Measurements from ENCODE around the gene SNX24. TPM values are rescaled to one million over a fixed set of nuclear protein-coding genes. Genes with fewer than 3 reads are reported as not detected.

The SNX24 gene
- polyA plus RNA-seq, 4 donors, result 7.7 to 33.7 (median 27.2) TPM

GRCh38 chr5:122943050-122943698 is 97.8 kb downstream of the SNX24 start:
- Histone ChIP-seq H3K27me3 (ENCODE audit: control insufficient read depth in 3 of 3, insufficient read depth in 3 of 3, low read length in 3 of 3) (no peaks in the 10 kb centered on the region), H3K27ac (ENCODE audit: low read depth in 1 of 3, low read length in 2 of 3) (no peak overlapping the region), H3K36me3 (ENCODE audit: control insufficient read depth in 3 of 3, insufficient read depth in 2 of 3, low read depth in 1 of 3, low read length in 3 of 3) (peaks cover 0 to 7% (median 0%) of the 10 kb centered on the region in 3 donors), H3K4me3 (ENCODE audit: low read depth in 1 of 3, low read length in 3 of 3) (no peak overlapping the region), H3K4me1 (ENCODE audit: control insufficient read depth in 3 of 3, insufficient read depth in 2 of 3, low read depth in 1 of 3, low read length in 2 of 3) (no peaks in the 10 kb centered on the region), H3K9me3 (ENCODE audit: control insufficient read depth in 2 of 2, insufficient read depth in 1 of 2, low read depth in 1 of 2, low read length in 1 of 2) (no peaks in the 10 kb centered on the region)
- WGBS, 3 donors, result 71 to 81% (median 77%) methylated on average over 6 to 7 of the region's 7 CpGs
- no peak for FAIRE-seq
- no peak for DNase-seq

GRCh38 chr5:122944051-122944450 is 98.6 kb downstream of the SNX24 start:
- Histone ChIP-seq H3K4me3 (ENCODE audit: low read depth in 1 of 3, low read length in 3 of 3) (no peak overlapping the region), H3K36me3 (ENCODE audit: control insufficient read depth in 3 of 3, insufficient read depth in 2 of 3, low read depth in 1 of 3, low read length in 3 of 3) (peaks cover 0 to 7% (median 0%) of the 10 kb centered on the region in 3 donors), H3K27ac (ENCODE audit: low read depth in 1 of 3, low read length in 2 of 3) (no peak overlapping the region), H3K4me1 (ENCODE audit: control insufficient read depth in 3 of 3, insufficient read depth in 2 of 3, low read depth in 1 of 3, low read length in 2 of 3) (no peaks in the 10 kb centered on the region), H3K9me3 (ENCODE audit: control insufficient read depth in 2 of 2, insufficient read depth in 1 of 2, low read depth in 1 of 2, low read length in 1 of 2) (no peaks in the 10 kb centered on the region), H3K27me3 (ENCODE audit: control insufficient read depth in 3 of 3, insufficient read depth in 3 of 3, low read length in 3 of 3) (no peaks in the 10 kb centered on the region)
- WGBS, 3 donors, result 96 to 100% (median 98%) methylated on average over 1 of the region's 1 CpG
- DNase-seq (no peak), FAIRE-seq (no peak)

- Histone ChIP-seq H3K4me3 (ENCODE audit: low read depth in 1 of 3, low read length in 3 of 3) (no peak overlapping the region), H3K9me3 (ENCODE audit: control insufficient read depth in 2 of 2, insufficient read depth in 1 of 2, low read depth in 1 of 2, low read length in 1 of 2) (no peaks in the 10 kb centered on the region), H3K4me1 (ENCODE audit: control insufficient read depth in 3 of 3, insufficient read depth in 2 of 3, low read depth in 1 of 3, low read length in 2 of 3) (no peaks in the 10 kb centered on the region), H3K27ac (ENCODE audit: low read depth in 1 of 3, low read length in 2 of 3) (no peak overlapping the region), H3K27me3 (ENCODE audit: control insufficient read depth in 3 of 3, insufficient read depth in 3 of 3, low read length in 3 of 3) (no peaks in the 10 kb centered on the region), H3K36me3 (ENCODE audit: control insufficient read depth in 3 of 3, insufficient read depth in 2 of 3, low read depth in 1 of 3, low read length in 3 of 3) (peaks cover 0 to 12% (median 0%) of the 10 kb centered on the region in 3 donors)
- 83 to 93% (median 89%) methylated on average over 1 of the region's 1 CpG for WGBS, 3 donors
- no peak for FAIRE-seq
- DNase-seq, result no peak
These were observed 102.0 kb downstream of the SNX24 start for GRCh38 chr5:122947372-122947771.

GRCh38 chr5:122947772-122948171 is 102.4 kb downstream of the SNX24 start:
- FAIRE-seq, result no peak
- H3K4me3 ChIP-seq (ENCODE audit: low read depth in 1 of 3, low read length in 3 of 3), result no peak overlapping the region
- H3K27me3 ChIP-seq (ENCODE audit: control insufficient read depth in 3 of 3, insufficient read depth in 3 of 3, low read length in 3 of 3), result no peaks in the 10 kb centered on the region
- no peaks in the 10 kb centered on the region for H3K9me3 ChIP-seq (ENCODE audit: control insufficient read depth in 2 of 2, insufficient read depth in 1 of 2, low read depth in 1 of 2, low read length in 1 of 2)
- no peak overlapping the region for H3K27ac ChIP-seq (ENCODE audit: low read depth in 1 of 3, low read length in 2 of 3)
- peaks cover 0 to 12% (median 0%) of the 10 kb centered on the region in 3 donors for H3K36me3 ChIP-seq (ENCODE audit: control insufficient read depth in 3 of 3, insufficient read depth in 2 of 3, low read depth in 1 of 3, low read length in 3 of 3)
- no peaks in the 10 kb centered on the region for H3K4me1 ChIP-seq (ENCODE audit: control insufficient read depth in 3 of 3, insufficient read depth in 2 of 3, low read depth in 1 of 3, low read length in 2 of 3)
- WGBS, 3 donors, result 58 to 81% (median 62%) methylated on average over 3 of the region's 3 CpGs
- DNase-seq, result no peak

GRCh38 chr5:122948319-122948718 is 102.9 kb downstream of the SNX24 start:
- H3K27ac ChIP-seq (ENCODE audit: low read depth in 1 of 3, low read length in 2 of 3), result no peak overlapping the region
- no peaks in the 10 kb centered on the region for H3K27me3 ChIP-seq (ENCODE audit: control insufficient read depth in 3 of 3, insufficient read depth in 3 of 3, low read length in 3 of 3)
- FAIRE-seq, result no peak
- H3K9me3 ChIP-seq (ENCODE audit: control insufficient read depth in 2 of 2, insufficient read depth in 1 of 2, low read depth in 1 of 2, low read length in 1 of 2), result no peaks in the 10 kb centered on the region
- H3K4me3 ChIP-seq (ENCODE audit: low read depth in 1 of 3, low read length in 3 of 3), result no peak overlapping the region
- no peaks in the 10 kb centered on the region for H3K4me1 ChIP-seq (ENCODE audit: control insufficient read depth in 3 of 3, insufficient read depth in 2 of 3, low read depth in 1 of 3, low read length in 2 of 3)
- WGBS, 3 donors, result 74 to 84% (median 77%) methylated on average over 2 of the region's 2 CpGs
- no peak for DNase-seq
- peaks cover 0 to 12% (median 0%) of the 10 kb centered on the region in 3 donors for H3K36me3 ChIP-seq (ENCODE audit: control insufficient read depth in 3 of 3, insufficient read depth in 2 of 3, low read depth in 1 of 3, low read length in 3 of 3)

- H3K27me3 ChIP-seq (ENCODE audit: control insufficient read depth in 3 of 3, insufficient read depth in 3 of 3, low read length in 3 of 3), result no peaks in the 10 kb centered on the region
- no peaks in the 10 kb centered on the region for H3K4me1 ChIP-seq (ENCODE audit: control insufficient read depth in 3 of 3, insufficient read depth in 2 of 3, low read depth in 1 of 3, low read length in 2 of 3)
- H3K4me3 ChIP-seq (ENCODE audit: low read depth in 1 of 3, low read length in 3 of 3), result no peak overlapping the region
- H3K9me3 ChIP-seq (ENCODE audit: control insufficient read depth in 2 of 2, insufficient read depth in 1 of 2, low read depth in 1 of 2, low read length in 1 of 2), result no peaks in the 10 kb centered on the region
- FAIRE-seq (no peak), DNase-seq (no peak)
- peaks cover 0 to 12% (median 2%) of the 10 kb centered on the region in 3 donors for H3K36me3 ChIP-seq (ENCODE audit: control insufficient read depth in 3 of 3, insufficient read depth in 2 of 3, low read depth in 1 of 3, low read length in 3 of 3)
- 93 to 99% (median 97%) methylated on average over 8 of the region's 8 CpGs for WGBS, 3 donors
- no peak overlapping the region for H3K27ac ChIP-seq (ENCODE audit: low read depth in 1 of 3, low read length in 2 of 3)
These were observed 106.2 kb downstream of the SNX24 start for GRCh38 chr5:122951658-122952057.

GRCh38 chr5:122954719-122955118 is 109.3 kb downstream of the SNX24 start:
- Histone ChIP-seq H3K27me3 (ENCODE audit: control insufficient read depth in 3 of 3, insufficient read depth in 3 of 3, low read length in 3 of 3) (no peaks in the 10 kb centered on the region), H3K9me3 (ENCODE audit: control insufficient read depth in 2 of 2, insufficient read depth in 1 of 2, low read depth in 1 of 2, low read length in 1 of 2) (peaks cover 0 to 2% of the 10 kb centered on the region in 2 donors), H3K27ac (ENCODE audit: low read depth in 1 of 3, low read length in 2 of 3) (no peak overlapping the region), H3K36me3 (ENCODE audit: control insufficient read depth in 3 of 3, insufficient read depth in 2 of 3, low read depth in 1 of 3, low read length in 3 of 3) (peaks cover 0 to 10% (median 2%) of the 10 kb centered on the region in 3 donors), H3K4me3 (ENCODE audit: low read depth in 1 of 3, low read length in 3 of 3) (no peak overlapping the region), H3K4me1 (ENCODE audit: control insufficient read depth in 3 of 3, insufficient read depth in 2 of 3, low read depth in 1 of 3, low read length in 2 of 3) (no peaks in the 10 kb centered on the region)
- DNase-seq (no peak), FAIRE-seq (no peak)

GRCh38 chr5:122957457-122957856 is 112.0 kb downstream of the SNX24 start:
- no peak for DNase-seq
- no peaks in the 10 kb centered on the region for H3K4me1 ChIP-seq (ENCODE audit: control insufficient read depth in 3 of 3, insufficient read depth in 2 of 3, low read depth in 1 of 3, low read length in 2 of 3)
- H3K9me3 ChIP-seq (ENCODE audit: control insufficient read depth in 2 of 2, insufficient read depth in 1 of 2, low read depth in 1 of 2, low read length in 1 of 2), result peaks cover 0 to 2% of the 10 kb centered on the region in 2 donors
- no peak overlapping the region for H3K4me3 ChIP-seq (ENCODE audit: low read depth in 1 of 3, low read length in 3 of 3)
- no peak overlapping the region for H3K27ac ChIP-seq (ENCODE audit: low read depth in 1 of 3, low read length in 2 of 3)
- H3K27me3 ChIP-seq (ENCODE audit: control insufficient read depth in 3 of 3, insufficient read depth in 3 of 3, low read length in 3 of 3), result no peaks in the 10 kb centered on the region
- peaks cover 0 to 4% (median 2%) of the 10 kb centered on the region in 3 donors for H3K36me3 ChIP-seq (ENCODE audit: control insufficient read depth in 3 of 3, insufficient read depth in 2 of 3, low read depth in 1 of 3, low read length in 3 of 3)
- FAIRE-seq, result peak; percentile 36

All from small intestine (tissue), 7 donors.